Ecto neural progenitor cell (in vitro differentiated cells): Measurements from ENCODE around the gene CCR5.
A peak's percentile ranks its signal among the peaks of the same experiment; 100 is the strongest.
"Not testable (repeated sequence)": the region's sequence is repeated elsewhere in the genome, so short reads cannot be mapped to it uniquely, and the experiment has no call there.

ENCODE experiments used
- DNase-seq: peaks from one replicate; pipeline ENCODE4 v3.0.0-alpha.2; 2018; ENCODE audit warnings: low spot score

CCR5 gene

GRCh38 chr3:46370839-46371518 lies at the start of gene CCR5:
TSS of gene CCR5 (plus strand) at chr3:46370946. CDS start at chr3:46372903, 1,957 bp downstream.
- DNase-seq = no peak

GRCh38 chr3:46321461-46322104 lies 49.2 kb upstream of the CCR5 start:
- no peak for DNase-seq

GRCh38 chr3:46324036-46324435 lies 46.7 kb upstream of the CCR5 start:
- no peak for DNase-seq

- DNase-seq = no peak
These were observed 45.0 kb upstream of the CCR5 start for GRCh38 chr3:46325645-46326300.

DNA sequence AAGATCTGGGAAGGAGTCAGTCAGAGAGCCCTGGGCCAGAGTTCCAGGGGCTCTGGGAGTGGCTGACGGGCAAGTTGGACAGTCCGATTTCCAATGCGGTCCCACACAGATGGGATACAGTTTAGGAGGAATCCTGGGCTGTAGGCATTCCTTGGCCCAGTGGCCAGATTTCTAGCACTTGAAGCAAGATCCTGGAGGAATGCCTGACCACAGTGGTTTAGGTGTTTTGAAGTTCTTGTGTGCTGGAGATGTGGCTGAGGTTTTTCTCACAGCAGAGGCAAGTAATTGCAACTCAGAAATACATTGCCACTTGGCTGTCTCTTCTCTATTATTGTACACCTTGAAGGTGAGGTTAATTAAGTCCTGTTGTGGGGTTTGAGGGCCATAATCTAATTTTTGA lies 40.1 kb upstream of the CCR5 start:
- DNase-seq = not testable (repeated sequence)

DNA sequence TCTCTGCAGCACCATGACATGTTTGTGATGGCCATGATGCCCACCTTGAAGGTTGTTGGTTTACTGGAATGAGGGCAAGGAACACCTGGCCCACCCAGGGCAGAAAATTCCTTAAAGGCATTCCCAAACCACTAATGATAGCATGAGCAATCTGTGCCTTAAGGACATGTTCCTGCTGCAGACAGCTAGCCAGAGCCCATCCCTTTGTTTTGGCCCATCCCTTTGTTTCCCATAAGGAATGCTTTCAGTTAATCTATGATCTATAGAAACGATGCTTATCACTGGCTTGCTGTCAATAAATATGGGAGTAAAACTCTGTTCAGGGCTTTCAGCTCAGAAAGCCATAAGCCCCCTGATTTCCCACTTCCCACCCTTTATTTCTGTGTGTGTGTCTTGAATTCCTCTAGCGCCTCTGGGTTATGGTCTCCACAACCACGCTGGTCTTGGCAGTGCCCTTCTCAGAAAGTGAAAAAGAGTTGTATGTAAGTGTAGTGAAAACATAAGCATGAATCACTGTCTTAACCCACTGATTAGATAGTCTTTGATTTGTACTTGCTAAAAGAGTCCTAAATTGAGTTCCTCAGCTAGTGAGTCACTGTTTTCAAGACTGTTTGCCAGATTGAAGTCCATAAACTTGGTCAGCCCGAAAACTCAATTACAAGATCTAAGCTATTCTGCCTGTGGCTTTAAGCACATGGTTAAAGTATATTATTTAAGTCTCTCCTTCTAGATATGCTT lies 35.8 kb upstream of the CCR5 start:
- no peak for DNase-seq

DNA sequence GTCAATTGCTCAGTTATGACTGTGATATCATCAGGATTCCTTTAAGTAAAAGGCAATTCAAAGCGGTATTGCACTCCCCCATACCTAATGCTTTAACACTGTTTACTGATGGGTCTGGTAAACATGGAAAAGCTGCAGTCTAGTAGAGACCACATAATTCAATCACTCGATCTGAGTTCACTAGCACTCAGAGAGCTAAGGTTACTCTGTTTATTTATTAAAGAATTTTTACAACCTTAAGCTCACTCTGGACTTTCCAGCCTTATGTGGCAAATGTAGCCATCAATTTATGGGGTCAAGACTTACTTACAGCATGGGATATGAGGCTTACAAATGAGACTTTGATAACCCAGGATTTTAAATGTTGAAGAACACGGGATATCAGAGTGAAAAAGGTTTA lies 35.2 kb upstream of the CCR5 start:
- no peak for DNase-seq

DNA sequence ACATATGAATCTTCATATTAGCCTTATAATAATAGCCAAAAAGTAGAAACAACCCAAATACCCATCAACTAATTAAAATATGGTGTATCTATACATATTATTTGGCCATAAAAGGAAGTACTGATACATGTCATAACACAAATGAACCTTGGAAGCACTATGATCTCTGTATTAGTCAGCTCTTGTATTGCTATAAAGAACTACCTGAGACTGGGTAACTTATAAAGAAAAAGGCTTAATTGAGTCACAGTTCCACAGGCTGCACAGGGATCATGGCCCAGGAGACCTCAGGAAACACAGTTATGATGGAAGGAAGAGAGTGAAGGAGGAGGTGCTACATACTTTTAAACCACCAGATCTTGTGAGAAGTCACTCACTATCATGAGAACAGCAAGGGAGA lies 32.8 kb upstream of the CCR5 start:
- DNase-seq = no peak

- no peak for DNase-seq
These were observed 31.9 kb upstream of the CCR5 start for GRCh38 chr3:46338840-46339239.

- DNase-seq = no peak
These were observed 26.3 kb upstream of the CCR5 start for GRCh38 chr3:46344476-46344875.

- peak; percentile 30 for DNase-seq
These were observed 21.8 kb upstream of the CCR5 start for GRCh38 chr3:46348823-46349482.

GRCh38 chr3:46349484-46350261 lies 21.1 kb upstream of the CCR5 start:
- DNase-seq = no peak

GRCh38 chr3:46350262-46350565 lies 20.5 kb upstream of the CCR5 start:
- no peak for DNase-seq

GRCh38 chr3:46351646-46352045 lies 19.1 kb upstream of the CCR5 start:
- peak; percentile 15 for DNase-seq

DNA sequence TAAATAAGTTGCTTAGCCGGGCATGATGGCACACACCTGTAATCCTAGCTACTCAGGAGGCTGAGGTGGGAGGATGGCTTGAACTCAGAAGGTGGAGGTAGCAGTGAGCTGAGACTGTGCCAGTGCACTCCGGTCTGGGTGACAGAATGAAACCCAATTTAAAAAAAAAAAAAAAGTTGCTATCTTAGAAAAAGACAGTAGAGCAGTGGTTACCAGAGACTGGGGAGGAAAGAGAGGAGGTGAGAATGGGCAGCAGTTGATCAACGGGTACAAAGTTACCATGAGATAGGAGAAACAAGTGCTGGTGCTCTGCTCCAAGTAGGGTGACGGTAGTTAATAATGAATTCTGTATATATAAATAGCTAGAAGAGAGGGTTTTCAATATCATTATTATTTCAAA lies 17.7 kb upstream of the CCR5 start:
- peak; percentile 0 for DNase-seq

- DNase-seq = peak; percentile 28
These were observed 16.9 kb upstream of the CCR5 start, which contains the start of gene CCR2 for GRCh38 chr3:46353647-46354410. TSS of gene CCR2 (plus strand) at chr3:46354111. CDS start at chr3:46357528, 3,417 bp downstream.

GRCh38 chr3:46354478-46354877 lies 16.3 kb upstream of the CCR5 start:
- no peak for DNase-seq

GRCh38 chr3:46354984-46355383 lies 15.8 kb upstream of the CCR5 start:
- no peak for DNase-seq

- no peak for DNase-seq
These were observed 14.5 kb upstream of the CCR5 start for GRCh38 chr3:46356276-46356675.

DNA sequence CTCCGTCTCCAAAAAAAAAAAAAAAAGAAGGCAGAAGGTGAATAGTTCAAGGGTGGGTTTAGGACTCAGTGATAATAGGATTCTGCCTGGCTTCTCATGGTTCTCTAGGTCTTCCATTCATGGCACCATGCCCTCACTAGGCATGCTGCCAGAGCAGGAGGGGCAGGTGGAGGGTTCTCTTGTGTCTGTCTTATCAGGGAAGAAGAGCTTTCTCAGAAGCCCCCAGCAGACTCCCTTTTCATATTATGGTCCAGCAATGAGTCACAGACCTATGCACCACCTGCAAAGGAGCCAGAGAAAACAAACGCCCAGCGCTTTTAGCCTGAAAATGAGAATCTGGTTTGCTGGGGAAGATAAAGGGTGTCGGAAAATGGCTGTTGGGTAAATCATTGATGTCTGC lies 13.8 kb upstream of the CCR5 start:
- no peak for DNase-seq

GRCh38 chr3:46358466-46358865 lies 12.3 kb upstream of the CCR5 start:
- peak; percentile 7 for DNase-seq
